Pancreas (tissue), 10 donors: ENCODE measurements around the gene NAA60. TPM values are rescaled to one million over a fixed set of nuclear protein-coding genes. Genes with fewer than 3 reads are reported as not detected.

Experiments
- ATAC-seq, 4 donors: fragments of 200-7000 bp; cut with Tn5 transposase; one replicate each; pipeline versions ENCODE4 v1.8.0 to v1.9.1; 2020; ENCODE audit warnings: mild to moderate bottlenecking in 4 of 4, moderate library complexity in 4 of 4
- DNase-seq, 6 donors: peaks; one replicate each; pipeline ENCODE4 v3.0.0-alpha.2; 2020
- FAIRE-seq: peaks from 2 replicates; lab custom pipeline; 2012; peaks lifted over from hg19 to GRCh38; lab: Jason Lieb, UNC
- H3K27ac ChIP-seq, 4 donors: fragments of 200-600 bp; sonication (generic); 1 replicate in 3 of 4; 2 replicates in 1 of 4; pipeline versions ENCODE4 v1.5.0 to v1.8.0; 2020
- H3K27me3 ChIP-seq, 4 donors: fragments of 200-600 bp; one replicate each; pipeline ENCODE4 v1.8.0; 2021
- H3K36me3 ChIP-seq, 3 donors: fragments of 200-600 bp; sonication (generic) in 1 of 3; one replicate each; pipeline versions ENCODE4 v1.5.0 to v1.8.0; 2020 to 2021
- H3K4me1 ChIP-seq, 3 donors: fragments of 200-600 bp; one replicate each; pipeline ENCODE4 v1.8.0; 2021
- H3K4me3 ChIP-seq, 4 donors: fragments of 200-600 bp; sonication (generic) in 2 of 4; one replicate each; pipeline versions ENCODE4 v1.5.0 to v1.8.0; 2020 to 2021
- H3K9me3 ChIP-seq, 4 donors: fragments of 200-600 bp; one replicate each; pipeline ENCODE4 v1.8.0; 2021
- WGBS, 2 donors: extraction: QIAGEN DNeasy Blood & Tissue Kit; methylation state at CpG; one replicate each; pipeline ENCODE4 v1.1.7; 2013; 5-methylcytosine and 5-hydroxymethylcytosine counted together
- intact Hi-C, 3 donors: fragments of 100-400 bp; cut with DNase I; formaldehyde crosslinking; loops; one replicate each; pipeline versions ENCODE4 v1.11.1 to v1.14.2; 2022
- polyA plus RNA-seq, 2 donors: library from polyadenylated mRNA; stranded (reverse); fragments of 200-250 nt; gene quantifications; one replicate each; pipeline ENCODE4 v1.2.3, GENCODE V29; 2013
- total RNA-seq, 6 donors: library from RNA; stranded (reverse); fragmentation: NEBNext Ultra II Directional in 4 of 6; extraction: Animal tissue kit (Norgen Biotek cat#: 25700) in 4 of 6; gene quantifications; one replicate each; pipeline versions ENCODE4 v1.2.1 to v1.2.4, GENCODE V29; 2021 to 2023
- TF ChIP-seq, protein P1 (sequence below), 4 donors: fragments of 200-600 bp; sonication (generic) in 3 of 4; IDR thresholded peaks; one replicate each; pipeline versions ENCODE4 v1.5.0 to v1.8.0; 2021; ENCODE audit warnings: antibody characterized with exemption in 4 of 4
- donor health status: healthy with polysubstance abuse.
- donor health status: DM: no; HTN: no; CAD: no; lungs with moderate emphysema.
- donor health status: DM: no; HTN: no; CAD: no.
- donor health status: control.
- donor health status: control.
- donor health status: Bipolar disorder and iron deficiency.
- donor health status: DM: yes; HTN: yes; CAD: no.
- donor health status: DM: no; HTN: no; CAD: no.
- donor health status: DM: no; HTN: no; CAD: no.
- donor health status: DM: yes; HTN: yes; CAD: no.

NAA60 gene
- total and polyA plus RNA-seq, 8 donors = 22.8 to 41.4 (median 26.7) TPM

DNA sequence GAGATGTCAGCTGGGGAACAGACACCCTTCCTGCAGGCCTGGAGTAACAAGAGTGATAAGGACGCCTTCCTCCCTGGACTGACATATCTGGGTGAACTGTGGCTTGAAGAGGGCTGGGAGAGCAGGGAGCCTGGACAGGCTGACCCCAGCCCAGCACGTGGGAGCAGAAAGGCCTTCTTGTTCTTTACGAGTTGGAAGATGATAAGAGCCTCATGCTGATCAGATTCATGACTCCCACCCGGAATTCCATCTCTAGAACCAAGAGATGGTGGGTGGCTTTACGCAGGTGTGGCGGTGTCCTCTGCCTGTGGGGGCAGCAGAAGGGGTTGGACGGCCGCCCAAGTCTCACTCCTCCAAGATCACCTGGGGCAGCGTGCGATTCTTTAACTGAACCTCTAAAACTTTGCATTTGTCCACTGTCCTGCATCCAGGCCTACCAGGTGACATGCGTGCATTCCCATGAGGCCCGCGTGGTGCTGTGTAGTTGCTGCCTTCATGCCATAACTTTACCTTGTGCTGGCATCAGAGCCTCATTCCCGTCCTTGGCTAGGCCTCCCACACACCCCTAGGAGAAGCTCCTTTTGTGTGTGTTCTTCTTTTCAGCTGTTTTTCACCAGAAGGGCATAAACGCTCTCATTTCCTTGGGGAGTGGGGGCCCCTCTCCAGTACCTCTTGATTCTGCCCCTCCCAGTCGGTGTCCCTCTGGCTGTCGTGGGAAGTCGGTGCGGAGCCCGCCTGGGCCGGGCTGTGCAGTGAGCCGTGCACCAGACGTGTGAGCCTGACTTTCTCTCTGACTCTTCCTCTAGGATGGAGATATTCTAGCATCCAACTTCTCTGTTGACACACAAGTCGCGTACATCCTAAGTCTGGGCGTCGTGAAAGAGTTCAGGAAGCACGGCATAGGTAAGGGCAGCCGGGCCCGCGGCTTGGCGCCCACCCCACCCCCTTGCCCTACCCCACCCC is 38.5 kb downstream of the NAA60 start:
- no peak for FAIRE-seq
- Histone ChIP-seq H3K27ac (no peak overlapping the region), H3K4me3 (no peak overlapping the region), H3K4me1 (no peaks in the 10 kb centered on the region), H3K27me3 (no peaks in the 10 kb centered on the region), H3K36me3 (peaks cover 4 to 61% (median 21%) of the 10 kb centered on the region in 3 donors), H3K9me3 (no peaks in the 10 kb centered on the region)
- WGBS, 2 donors = 91 to 93% methylated on average over 32 of the region's 32 CpGs
- no peak for ATAC-seq
- peak in 1 of 6 donors; percentile 47 for DNase-seq
- TF ChIP-seq, protein P1, sequence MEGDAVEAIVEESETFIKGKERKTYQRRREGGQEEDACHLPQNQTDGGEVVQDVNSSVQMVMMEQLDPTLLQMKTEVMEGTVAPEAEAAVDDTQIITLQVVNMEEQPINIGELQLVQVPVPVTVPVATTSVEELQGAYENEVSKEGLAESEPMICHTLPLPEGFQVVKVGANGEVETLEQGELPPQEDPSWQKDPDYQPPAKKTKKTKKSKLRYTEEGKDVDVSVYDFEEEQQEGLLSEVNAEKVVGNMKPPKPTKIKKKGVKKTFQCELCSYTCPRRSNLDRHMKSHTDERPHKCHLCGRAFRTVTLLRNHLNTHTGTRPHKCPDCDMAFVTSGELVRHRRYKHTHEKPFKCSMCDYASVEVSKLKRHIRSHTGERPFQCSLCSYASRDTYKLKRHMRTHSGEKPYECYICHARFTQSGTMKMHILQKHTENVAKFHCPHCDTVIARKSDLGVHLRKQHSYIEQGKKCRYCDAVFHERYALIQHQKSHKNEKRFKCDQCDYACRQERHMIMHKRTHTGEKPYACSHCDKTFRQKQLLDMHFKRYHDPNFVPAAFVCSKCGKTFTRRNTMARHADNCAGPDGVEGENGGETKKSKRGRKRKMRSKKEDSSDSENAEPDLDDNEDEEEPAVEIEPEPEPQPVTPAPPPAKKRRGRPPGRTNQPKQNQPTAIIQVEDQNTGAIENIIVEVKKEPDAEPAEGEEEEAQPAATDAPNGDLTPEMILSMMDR (IDR thresholded peaks at IDR 0.05) = no peak
- intact Hi-C loops = no loop called here

DNA sequence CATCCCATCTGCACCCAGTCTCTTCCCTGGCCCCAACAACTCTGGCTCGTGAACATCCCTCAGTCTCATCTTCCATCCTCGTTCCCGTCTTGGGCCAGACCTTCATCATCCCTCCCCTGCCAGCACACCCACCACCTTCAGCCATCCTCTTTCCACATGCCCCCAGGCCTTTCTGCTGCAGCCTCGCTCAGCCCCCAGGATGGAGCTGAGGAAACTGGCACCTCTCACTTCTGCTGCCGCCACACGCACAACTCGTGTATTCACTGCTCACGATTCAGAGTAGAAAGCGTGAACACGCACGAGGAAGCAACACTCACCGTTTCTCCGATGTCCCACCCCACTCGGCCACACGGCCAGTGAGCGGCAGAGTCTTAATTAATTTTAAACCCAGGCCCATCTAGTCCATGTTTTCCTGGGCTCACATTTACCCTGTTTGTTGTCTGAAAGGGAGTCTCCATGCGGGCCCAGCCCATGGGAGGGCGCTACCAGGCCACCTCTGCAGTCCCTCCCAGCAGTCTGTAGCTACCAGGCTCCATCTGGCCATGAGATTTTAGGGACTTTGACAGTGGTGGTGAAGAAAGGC is 39.3 kb downstream of the NAA60 start:
- Histone ChIP-seq H3K27ac (no peak overlapping the region), H3K4me1 (no peaks in the 10 kb centered on the region), H3K36me3 (peaks cover 4 to 61% (median 21%) of the 10 kb centered on the region in 3 donors), H3K9me3 (no peaks in the 10 kb centered on the region), H3K27me3 (no peaks in the 10 kb centered on the region), H3K4me3 (no peak overlapping the region)
- WGBS, 2 donors = 94 to 96% methylated on average over 18 of the region's 18 CpGs
- DNase-seq (peak in 1 of 6 donors; percentile 19), FAIRE-seq (no peak), ATAC-seq (no peak)
- TF ChIP-seq, protein P1 (IDR thresholded peaks at IDR 0.05) = no peak
- intact Hi-C loops = no loop called here

DNA sequence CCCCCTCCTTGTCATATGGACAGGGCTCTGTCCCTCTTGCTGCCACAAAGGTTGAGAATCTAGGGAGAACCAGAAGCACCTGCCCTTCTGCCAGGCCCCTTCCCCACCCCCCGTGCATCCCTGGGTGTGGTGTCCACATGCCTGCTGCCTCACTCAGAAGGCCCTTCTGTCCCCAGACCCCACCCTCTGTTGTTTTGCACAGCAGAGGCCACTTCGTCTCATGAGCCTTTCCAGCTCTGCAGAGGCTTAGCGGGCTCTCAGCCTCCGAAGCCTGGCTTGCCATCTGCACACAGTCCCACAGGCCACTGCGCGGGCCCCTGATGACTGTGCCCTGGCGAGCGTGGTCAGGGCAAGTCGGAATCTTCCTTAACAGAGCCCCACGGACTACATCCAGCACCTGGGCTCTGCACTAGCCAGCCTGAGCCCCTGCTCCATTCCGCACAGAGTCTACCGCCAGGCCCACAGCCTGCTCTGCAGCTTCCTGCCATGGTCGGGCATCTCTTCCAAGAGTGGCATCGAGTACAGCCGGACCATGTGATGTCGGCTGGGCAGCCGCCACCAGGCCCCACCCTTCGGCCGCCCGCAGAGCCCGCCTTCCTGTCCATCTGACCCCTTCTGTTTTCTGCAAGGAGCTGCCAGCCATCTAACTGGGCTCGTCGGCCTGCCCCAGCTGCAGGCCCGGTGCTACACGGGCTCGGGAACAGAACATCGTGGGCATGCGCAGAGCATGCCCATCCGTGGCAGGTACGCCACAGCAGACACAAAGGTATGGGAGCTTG is 41.0 kb downstream of the NAA60 start:
- TF ChIP-seq, protein P1 (IDR thresholded peaks at IDR 0.05) = no peak
- DNase-seq = peak in 1 of 6 donors; percentile 44
- Histone ChIP-seq H3K4me3 (no peak overlapping the region), H3K36me3 (peaks cover 4 to 58% (median 21%) of the 10 kb centered on the region in 3 donors), H3K9me3 (no peaks in the 10 kb centered on the region), H3K27ac (no peak overlapping the region), H3K27me3 (no peaks in the 10 kb centered on the region), H3K4me1 (no peaks in the 10 kb centered on the region)
- no peak for ATAC-seq
- no peak for FAIRE-seq
- intact Hi-C loops = no loop called here
- WGBS, 2 donors = 91 to 93% methylated on average over 30 of the region's 30 CpGs

DNA sequence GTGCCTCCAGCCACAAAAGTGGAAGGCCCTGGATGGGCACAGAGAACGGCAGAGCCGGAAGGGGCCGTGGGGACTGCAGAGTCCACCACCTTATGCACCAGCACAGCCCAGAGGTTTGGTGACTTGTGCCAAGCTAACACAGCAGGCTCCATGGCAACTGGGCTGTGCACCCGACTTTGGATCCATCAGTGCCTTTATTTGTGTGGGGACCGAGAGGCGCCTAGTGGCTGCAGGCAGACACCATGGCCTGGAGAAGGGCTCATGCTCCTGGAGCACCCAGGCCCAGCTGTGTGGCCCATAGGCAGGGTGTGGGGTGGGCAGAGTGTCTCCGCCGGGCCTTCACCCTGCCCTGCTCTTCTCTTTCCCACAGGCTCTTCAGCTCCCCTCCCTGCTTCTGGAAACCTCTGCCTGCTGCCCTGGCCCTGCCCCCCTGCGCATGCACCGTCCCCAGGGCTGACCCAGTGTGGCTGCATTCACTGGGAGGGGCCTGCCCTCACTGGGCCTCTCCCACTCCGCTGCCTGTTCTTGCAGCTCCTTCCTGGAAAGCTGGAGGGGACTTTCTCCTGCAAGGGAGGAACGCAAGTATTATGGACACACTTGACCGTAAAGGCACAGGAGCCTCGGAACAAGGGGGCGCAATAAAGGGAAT is 41.7 kb downstream of the NAA60 start:
- WGBS, 2 donors = 86 to 88% methylated on average over 15 of the region's 15 CpGs
- FAIRE-seq (no peak), DNase-seq (peak in 1 of 6 donors; percentile 41), ATAC-seq (no peak)
- Histone ChIP-seq H3K27ac (no peak overlapping the region), H3K36me3 (peaks cover 4 to 52% (median 21%) of the 10 kb centered on the region in 3 donors), H3K4me1 (no peaks in the 10 kb centered on the region), H3K27me3 (no peaks in the 10 kb centered on the region), H3K9me3 (no peaks in the 10 kb centered on the region), H3K4me3 (no peak overlapping the region)
- intact Hi-C loops = no loop called here
- TF ChIP-seq, protein P1 (IDR thresholded peaks at IDR 0.05) = no peak
